Cardiac muscle cell (in vitro differentiated cells and primary cell): ENCODE measurements around the gene SIL1. TPM values are rescaled to one million over a fixed set of nuclear protein-coding genes. Genes with fewer than 3 reads are reported as not detected.

ENCODE experiments used
- DNase-seq, 2 donors: peaks; one replicate each; pipeline versions ENCODE4 v3.0.0 to v3.0.0-alpha.2; 2010 to 2017; ENCODE audit warnings: low read depth in 1 of 2, low spot score in 1 of 2
- H3K27ac ChIP-seq: fragments of 200-600 bp; sonication (generic); 2 replicates; pipeline ENCODE4 v1.5.1; 2016
- H3K27me3 ChIP-seq: fragments of 200-600 bp; sonication (generic); 2 replicates; pipeline ENCODE4 v1.6.0; 2016; ENCODE audit warnings: control low read depth
- H3K36me3 ChIP-seq: fragments of 200-600 bp; sonication (generic); 2 replicates; pipeline ENCODE4 v1.5.1; 2016; ENCODE audit warnings: control low read depth
- H3K4me1 ChIP-seq: fragments of 200-600 bp; sonication (generic); 2 replicates; pipeline ENCODE4 v1.8.1; 2017; ENCODE audit warnings: low read depth, mild to moderate bottlenecking, mixed run types
- H3K4me3 ChIP-seq: fragments of 200-600 bp; sonication (generic); 2 replicates; pipeline ENCODE4 v1.5.1; 2016; ENCODE audit warnings: mild to moderate bottlenecking
- H3K9me3 ChIP-seq: fragments of 200-600 bp; sonication (generic); 2 replicates; pipeline ENCODE4 v1.5.1; 2017; ENCODE audit warnings: low read depth, mild to moderate bottlenecking, control low read depth
- polyA plus RNA-seq: library from polyadenylated mRNA; unstranded; fragments of >200 nt; fragmentation: Nextera tagmentation; extraction: Ambion mirVana; gene quantifications from 2 replicates; pipeline ENCODE4 v1.2.1, GENCODE V29; 2016
- total RNA-seq: library from RNA; depleted of rRNA; stranded (reverse); fragments of >200 nt; gene quantifications from 2 replicates; pipeline ENCODE4 v1.2.3, GENCODE V29; 2016
- TF ChIP-seq, protein P1 (sequence below): IDR thresholded peaks from 2 replicates; pipeline ENCODE4 v1.5.1; 2012; ENCODE audit warnings: low read depth, mild to moderate bottlenecking, low read length

The SIL1 gene
- total and polyA plus RNA-seq, 2 experiments from 2014 or later: 40.5 to 49.8 TPM

DNA sequence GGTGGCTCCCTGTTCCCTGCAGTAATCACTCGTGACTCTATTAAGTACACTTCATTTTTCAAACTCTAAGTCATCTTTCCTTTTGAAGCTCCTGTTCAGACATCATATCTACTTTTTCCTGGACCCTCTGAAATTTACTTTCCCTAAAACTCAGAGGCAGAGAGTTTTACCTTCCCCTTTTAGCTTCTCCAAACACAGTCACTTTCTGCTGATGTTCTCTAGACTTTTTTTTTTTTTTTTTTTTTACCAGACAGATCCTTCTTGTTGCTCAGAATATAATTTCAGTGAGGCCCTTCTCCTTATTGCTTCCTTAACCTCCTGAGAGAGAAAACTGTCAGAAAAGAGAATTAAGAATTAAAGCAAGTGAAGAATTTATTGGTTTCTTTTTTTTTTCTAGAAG, 236.4 kb downstream of the SIL1 start:
- DNase-seq: no peak
- TF ChIP-seq, protein P1, sequence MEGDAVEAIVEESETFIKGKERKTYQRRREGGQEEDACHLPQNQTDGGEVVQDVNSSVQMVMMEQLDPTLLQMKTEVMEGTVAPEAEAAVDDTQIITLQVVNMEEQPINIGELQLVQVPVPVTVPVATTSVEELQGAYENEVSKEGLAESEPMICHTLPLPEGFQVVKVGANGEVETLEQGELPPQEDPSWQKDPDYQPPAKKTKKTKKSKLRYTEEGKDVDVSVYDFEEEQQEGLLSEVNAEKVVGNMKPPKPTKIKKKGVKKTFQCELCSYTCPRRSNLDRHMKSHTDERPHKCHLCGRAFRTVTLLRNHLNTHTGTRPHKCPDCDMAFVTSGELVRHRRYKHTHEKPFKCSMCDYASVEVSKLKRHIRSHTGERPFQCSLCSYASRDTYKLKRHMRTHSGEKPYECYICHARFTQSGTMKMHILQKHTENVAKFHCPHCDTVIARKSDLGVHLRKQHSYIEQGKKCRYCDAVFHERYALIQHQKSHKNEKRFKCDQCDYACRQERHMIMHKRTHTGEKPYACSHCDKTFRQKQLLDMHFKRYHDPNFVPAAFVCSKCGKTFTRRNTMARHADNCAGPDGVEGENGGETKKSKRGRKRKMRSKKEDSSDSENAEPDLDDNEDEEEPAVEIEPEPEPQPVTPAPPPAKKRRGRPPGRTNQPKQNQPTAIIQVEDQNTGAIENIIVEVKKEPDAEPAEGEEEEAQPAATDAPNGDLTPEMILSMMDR: no peak
- Histone ChIP-seq H3K36me3 (no peaks in the 10 kb centered on the region), H3K27me3 (no peaks in the 10 kb centered on the region), H3K27ac (no peak overlapping the region), H3K4me1 (peaks cover 23% of the 10 kb centered on the region), H3K9me3 (no peaks in the 10 kb centered on the region), H3K4me3 (no peak overlapping the region)

DNA sequence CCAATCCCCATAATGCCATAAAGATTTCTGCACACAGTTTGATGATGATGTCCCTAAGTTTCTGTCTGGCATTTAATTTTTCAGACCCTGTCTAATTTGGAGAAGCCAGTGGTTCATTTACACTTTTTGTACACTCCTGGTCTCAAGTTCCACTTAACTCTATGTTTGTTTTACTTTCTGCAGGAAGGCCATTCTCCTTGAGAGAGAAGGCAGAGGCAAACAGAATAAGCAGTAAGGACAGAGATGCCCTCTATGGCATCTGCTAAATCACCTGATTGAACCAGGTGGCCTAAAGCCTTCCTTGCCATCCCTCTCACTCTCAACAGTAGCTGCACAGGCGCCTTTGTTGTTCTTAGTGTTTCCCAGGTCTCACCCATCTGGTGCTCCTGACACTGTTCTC, 236.9 kb downstream of the SIL1 start:
- TF ChIP-seq, protein P1: no peak
- no peak for DNase-seq
- no peaks in the 10 kb centered on the region for H3K27me3 ChIP-seq
- no peaks in the 10 kb centered on the region for H3K9me3 ChIP-seq
- no peaks in the 10 kb centered on the region for H3K36me3 ChIP-seq
- H3K4me3 ChIP-seq: no peak overlapping the region
- no peak overlapping the region for H3K27ac ChIP-seq
- peaks cover 23% of the 10 kb centered on the region for H3K4me1 ChIP-seq

DNA sequence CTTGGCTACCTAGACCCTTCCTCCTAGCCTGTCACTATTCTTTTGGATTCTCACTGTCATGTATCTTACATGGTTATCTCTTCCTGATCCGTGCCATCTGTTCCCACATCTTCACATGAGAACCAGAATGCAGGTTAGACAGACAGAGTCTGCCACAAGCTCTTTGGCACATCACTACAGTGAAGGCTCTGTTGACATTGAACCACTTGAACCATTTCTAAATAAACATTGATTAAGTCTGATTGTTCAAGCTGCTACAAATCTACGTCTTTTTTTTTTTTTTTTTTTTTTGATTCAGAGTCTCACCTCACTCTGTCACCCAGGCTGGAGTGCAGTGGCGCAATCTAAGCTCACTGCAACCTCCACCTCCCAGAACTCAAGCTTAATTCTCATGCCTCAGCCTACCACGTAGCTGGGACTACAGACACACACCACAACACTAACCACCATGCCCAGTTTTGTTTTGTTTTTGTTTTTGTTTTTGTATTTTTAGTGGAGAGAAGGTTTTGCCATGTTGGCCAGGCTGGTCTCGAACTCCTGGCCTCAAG, 237.9 kb downstream of the SIL1 start:
- H3K36me3 ChIP-seq: no peaks in the 10 kb centered on the region
- no peak overlapping the region for H3K4me3 ChIP-seq
- TF ChIP-seq, protein P1: no peak
- H3K9me3 ChIP-seq: no peaks in the 10 kb centered on the region
- DNase-seq: no peak
- H3K27me3 ChIP-seq: no peaks in the 10 kb centered on the region
- peaks cover 27% of the 10 kb centered on the region for H3K4me1 ChIP-seq
- no peak overlapping the region for H3K27ac ChIP-seq

DNA sequence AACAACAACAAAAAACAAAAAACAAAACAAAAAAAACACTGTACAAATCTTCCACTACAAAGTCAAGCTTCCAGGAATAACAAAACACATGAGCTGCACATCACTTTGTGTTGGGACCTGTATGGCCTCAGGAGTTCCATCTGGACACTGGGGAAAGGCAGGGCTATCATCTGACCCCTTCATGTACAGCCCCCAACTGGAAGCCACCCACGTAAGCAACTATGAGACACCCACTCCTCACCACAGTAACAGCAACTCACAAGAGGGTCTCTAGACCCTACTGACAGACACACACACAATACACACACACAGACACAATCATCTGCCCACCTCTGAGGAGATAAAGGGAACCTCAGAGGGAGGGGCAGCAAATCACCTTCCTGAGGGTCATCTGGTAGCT, 241.4 kb downstream of the SIL1 start:
- Histone ChIP-seq H3K36me3 (no peaks in the 10 kb centered on the region), H3K4me3 (no peak overlapping the region), H3K4me1 (peaks cover 19% of the 10 kb centered on the region), H3K27me3 (no peaks in the 10 kb centered on the region), H3K9me3 (no peaks in the 10 kb centered on the region), H3K27ac (no peak overlapping the region)
- no peak for DNase-seq
- TF ChIP-seq, protein P1: no peak

DNA sequence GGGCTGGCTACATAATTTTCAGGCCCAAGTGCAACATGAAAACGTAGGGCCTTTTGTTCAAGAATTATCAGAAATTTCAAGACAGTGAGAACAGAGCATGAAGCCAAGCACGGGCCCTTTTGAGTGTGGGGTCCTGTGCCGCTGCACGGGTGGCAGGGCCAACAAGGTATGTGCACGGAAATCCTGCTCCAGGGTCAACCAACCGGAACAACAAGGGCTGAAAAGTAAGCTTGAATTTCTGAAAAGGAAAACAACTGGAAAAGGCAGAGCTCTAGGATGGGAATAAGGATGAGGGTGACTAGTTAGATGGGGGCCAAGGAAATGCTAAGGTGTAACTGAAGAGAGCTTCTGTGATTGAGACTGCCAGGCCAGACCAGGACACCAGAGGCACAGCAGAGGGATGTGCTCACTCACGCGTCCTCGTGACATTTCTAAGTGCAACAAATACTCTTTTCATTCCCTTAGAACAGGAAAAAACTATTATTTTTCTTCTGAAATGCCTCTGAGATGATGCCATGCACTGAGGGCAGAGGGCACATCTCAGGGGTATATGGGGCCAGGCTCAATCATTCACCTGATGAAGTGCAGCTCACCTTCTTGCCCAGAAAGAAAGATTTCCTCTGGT, 242.4 kb downstream of the SIL1 start:
- no peak overlapping the region for H3K27ac ChIP-seq

More for the DNA sequence above, 242.4 kb downstream of the SIL1 start:
- no peak for DNase-seq
- Histone ChIP-seq H3K27me3 (no peaks in the 10 kb centered on the region), H3K4me1 (peaks cover 19% of the 10 kb centered on the region), H3K9me3 (no peaks in the 10 kb centered on the region), H3K36me3 (no peaks in the 10 kb centered on the region), H3K4me3 (no peak overlapping the region)
- TF ChIP-seq, protein P1: no peak
